ENCODE results near the gene NCCRP1. TPM values are rescaled to one million over a fixed set of nuclear protein-coding genes. Genes with fewer than 3 reads are reported as not detected.

Gene NCCRP1
- total RNA-seq, 1 donor from 2014 or later, result 9.9 TPM

DNA sequence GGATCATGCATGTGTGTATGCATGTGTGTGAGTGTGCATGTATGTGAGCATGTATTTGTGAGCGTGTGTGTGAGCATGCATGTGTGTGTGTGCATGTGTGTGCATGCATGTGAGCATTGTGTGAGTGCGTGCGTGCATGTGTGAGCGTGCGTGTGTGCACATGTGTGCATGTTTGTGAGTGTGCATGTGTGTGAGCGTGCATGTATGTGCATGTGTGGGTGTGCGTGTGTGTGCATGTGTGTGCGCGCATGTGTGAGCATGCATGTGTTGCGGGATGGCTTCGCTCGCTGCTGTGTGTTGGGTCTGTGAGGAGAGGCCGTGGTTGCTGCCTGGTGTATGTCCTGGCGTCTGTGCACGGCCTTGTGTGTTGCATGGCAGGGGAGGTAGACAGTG, 38.8 kb upstream of the NCCRP1 start:
- TF ChIP-seq, protein P1, sequence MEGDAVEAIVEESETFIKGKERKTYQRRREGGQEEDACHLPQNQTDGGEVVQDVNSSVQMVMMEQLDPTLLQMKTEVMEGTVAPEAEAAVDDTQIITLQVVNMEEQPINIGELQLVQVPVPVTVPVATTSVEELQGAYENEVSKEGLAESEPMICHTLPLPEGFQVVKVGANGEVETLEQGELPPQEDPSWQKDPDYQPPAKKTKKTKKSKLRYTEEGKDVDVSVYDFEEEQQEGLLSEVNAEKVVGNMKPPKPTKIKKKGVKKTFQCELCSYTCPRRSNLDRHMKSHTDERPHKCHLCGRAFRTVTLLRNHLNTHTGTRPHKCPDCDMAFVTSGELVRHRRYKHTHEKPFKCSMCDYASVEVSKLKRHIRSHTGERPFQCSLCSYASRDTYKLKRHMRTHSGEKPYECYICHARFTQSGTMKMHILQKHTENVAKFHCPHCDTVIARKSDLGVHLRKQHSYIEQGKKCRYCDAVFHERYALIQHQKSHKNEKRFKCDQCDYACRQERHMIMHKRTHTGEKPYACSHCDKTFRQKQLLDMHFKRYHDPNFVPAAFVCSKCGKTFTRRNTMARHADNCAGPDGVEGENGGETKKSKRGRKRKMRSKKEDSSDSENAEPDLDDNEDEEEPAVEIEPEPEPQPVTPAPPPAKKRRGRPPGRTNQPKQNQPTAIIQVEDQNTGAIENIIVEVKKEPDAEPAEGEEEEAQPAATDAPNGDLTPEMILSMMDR (conservative IDR thresholded peaks at IDR 0.05; ENCODE audit: low read depth, low read length), result no peak
- no peak overlapping the region for H3K4me3 ChIP-seq (ENCODE audit: low read depth, low read length)
- DNase-seq (ENCODE audit: low read depth), result no peak

DNA sequence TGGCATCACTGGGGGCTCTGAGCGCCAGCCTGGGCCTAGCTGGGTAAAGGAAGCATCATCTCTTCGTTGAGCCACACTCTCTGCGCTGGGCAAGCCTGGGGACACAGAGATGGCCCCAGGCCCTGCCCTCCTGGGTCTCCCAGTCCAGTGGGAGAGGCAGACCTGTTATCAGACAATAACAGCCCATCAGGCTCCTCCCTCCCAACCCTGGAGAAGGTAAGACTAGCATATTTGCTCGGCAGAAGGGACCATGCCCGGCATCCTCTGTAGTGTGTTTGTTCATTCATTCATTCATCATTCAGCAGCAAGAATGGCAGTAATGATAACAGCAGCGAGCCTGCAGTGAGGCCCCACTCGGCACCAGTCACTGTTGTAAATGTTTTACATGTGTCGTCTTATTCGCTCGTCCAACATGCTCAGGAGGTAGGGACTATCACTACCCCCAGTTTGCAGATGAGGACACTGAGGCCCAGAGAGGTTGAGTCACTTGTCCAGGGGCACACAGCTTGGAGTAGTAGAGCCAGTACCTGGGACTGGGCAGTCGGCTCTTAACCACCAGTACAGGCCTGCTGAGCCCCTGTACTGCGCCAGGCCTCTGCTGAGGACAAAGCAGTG, 38.0 kb upstream of the NCCRP1 start:
- DNase-seq (ENCODE audit: low read depth), result no peak
- H3K4me3 ChIP-seq (ENCODE audit: low read depth, low read length), result no peak overlapping the region
- TF ChIP-seq, protein P1 (conservative IDR thresholded peaks at IDR 0.05; ENCODE audit: low read depth, low read length), result no peak

DNA sequence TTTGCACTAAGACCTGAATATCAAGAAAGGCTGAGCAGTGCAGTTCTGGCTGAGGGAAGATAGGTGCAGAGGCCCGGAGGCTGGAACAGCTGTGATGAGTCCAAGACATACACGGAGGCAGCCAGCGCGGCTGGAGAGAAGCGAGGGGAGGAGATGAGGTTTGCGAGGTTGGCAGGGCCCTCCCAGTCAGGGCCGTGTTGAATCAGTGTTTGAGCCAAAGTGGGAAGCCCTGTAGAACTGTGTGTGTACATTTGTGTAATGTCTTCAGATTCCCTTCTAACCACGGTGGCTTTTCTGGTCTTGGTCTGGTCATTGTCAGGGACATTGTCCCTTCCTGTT, 36.3 kb upstream of the NCCRP1 start:
- H3K4me3 ChIP-seq (ENCODE audit: low read depth, low read length), result no peak overlapping the region
- no peak for DNase-seq (ENCODE audit: low read depth)
- TF ChIP-seq, protein P1 (conservative IDR thresholded peaks at IDR 0.05; ENCODE audit: low read depth, low read length), result no peak

DNA sequence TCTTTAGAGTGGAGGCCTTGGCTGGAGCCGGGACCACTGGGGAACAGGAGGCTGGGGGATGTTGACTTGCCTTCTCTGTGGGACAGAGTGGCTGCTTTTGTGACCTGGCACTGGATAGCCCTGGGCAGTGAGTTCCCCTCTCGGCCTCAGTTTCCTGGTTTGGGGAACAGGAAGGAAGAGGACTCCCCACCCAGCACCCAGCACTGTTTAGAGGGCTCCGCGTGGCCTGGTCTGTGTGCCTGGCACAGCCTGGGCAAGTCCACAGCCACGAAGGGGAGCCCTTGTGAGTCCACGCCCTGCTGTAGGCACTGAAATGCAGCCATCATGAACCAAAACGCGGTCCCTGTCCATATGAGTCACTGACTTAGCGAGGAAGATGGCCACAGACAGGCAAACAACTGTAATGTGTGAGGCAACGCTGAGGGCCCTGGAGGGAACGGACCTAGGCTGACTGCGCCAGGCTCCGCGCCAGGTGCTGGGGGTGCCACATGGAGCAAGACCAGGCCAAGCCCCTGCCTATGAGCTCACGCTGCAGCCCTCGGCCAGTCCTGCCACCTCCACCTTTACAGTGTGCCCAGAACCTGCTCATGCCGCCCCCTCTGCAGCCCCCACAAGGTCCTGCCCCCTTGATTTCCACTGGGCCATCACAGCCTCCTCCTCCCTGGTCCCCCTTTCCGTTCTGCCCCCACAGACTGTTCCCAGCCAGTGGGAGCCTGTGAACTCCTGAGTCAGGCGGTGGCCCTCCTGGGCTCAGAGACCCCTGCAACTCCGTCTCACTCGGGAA, 35.7 kb upstream of the NCCRP1 start:
- TF ChIP-seq, protein P1 (conservative IDR thresholded peaks at IDR 0.05; ENCODE audit: low read depth, low read length), result no peak
- DNase-seq (ENCODE audit: low read depth), result no peak
- H3K4me3 ChIP-seq (ENCODE audit: low read depth, low read length), result no peak overlapping the region

DNA sequence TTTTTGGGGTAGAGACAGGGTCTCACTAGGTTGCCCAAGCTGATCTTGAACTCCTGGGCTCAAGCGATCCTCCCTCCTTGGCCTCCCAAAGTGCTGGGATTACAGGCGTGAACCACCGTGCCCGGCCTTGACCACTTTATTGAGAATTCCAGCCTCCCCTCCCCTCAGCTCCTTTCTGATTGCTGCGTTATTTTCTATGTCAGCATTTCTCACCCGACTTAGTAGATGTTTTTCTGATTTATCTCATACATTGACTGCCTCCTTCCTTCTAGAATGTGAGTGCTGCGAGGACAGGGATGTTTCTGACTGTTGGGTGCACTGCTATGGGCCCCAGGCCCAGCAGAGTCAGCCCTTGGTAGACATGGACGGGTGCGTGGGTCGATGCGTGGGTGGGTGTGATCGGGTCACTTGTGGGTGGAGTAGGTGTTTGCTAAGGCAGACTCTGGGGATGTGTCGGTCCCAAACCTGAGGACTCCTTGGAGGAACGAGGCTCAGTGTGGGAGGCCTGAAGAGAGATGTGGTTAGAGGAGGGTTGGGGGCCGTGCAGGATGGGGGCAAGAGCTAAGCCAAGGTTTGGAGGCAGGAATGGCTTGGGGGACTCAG, 34.2 kb upstream of the NCCRP1 start:
- no peak for DNase-seq (ENCODE audit: low read depth)
- H3K4me3 ChIP-seq (ENCODE audit: low read depth, low read length), result no peak overlapping the region
- TF ChIP-seq, protein P1 (conservative IDR thresholded peaks at IDR 0.05; ENCODE audit: low read depth, low read length), result no peak

DNA sequence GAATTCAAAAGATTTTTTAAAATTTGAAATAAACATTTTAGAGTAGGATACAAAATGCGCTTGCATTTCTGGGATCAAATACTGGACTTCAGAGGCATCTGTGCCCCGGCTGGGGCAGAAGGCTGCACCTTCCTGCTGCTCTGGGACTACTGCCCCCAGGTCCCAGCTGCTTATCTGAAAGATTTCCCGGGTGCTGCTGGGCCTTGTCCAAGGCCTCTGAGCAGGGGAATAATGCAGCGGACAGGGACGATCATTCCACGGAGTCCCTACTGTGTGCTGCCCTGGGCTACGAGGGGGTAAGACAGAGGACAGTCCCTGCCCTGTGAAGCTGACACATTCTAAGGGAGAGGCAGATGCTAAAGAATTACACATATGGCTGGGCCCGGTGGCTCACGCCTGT, 33.1 kb upstream of the NCCRP1 start:
- no peak for DNase-seq (ENCODE audit: low read depth)
- no peak overlapping the region for H3K4me3 ChIP-seq (ENCODE audit: low read depth, low read length)
- TF ChIP-seq, protein P1 (conservative IDR thresholded peaks at IDR 0.05; ENCODE audit: low read depth, low read length), result no peak

All from epithelial cell of proximal tubule (primary cell).